Pulmonary artery endothelial cell (primary cell): ENCODE measurements around the gene SLF2. TPM values are rescaled to one million over a fixed set of nuclear protein-coding genes. Genes with fewer than 3 reads are reported as not detected.
"Not testable (repeated sequence)": the region's sequence is repeated elsewhere in the genome, so short reads cannot be mapped to it uniquely, and the experiment has no call there.

Experiments
- DNase-seq: peaks from one replicate; pipeline ENCODE4 v3.0.0-alpha.2; 2011; ENCODE audit warnings: low read depth, low spot score
- total RNA-seq: library from RNA; depleted of rRNA; stranded (reverse); fragments of >200 nt; gene quantifications from 2 replicates; pipeline ENCODE4 v1.2.3, GENCODE V29; 2014

The SLF2 gene
- total RNA-seq, 1 donor from 2014 or later: 18.1 TPM

DNA sequence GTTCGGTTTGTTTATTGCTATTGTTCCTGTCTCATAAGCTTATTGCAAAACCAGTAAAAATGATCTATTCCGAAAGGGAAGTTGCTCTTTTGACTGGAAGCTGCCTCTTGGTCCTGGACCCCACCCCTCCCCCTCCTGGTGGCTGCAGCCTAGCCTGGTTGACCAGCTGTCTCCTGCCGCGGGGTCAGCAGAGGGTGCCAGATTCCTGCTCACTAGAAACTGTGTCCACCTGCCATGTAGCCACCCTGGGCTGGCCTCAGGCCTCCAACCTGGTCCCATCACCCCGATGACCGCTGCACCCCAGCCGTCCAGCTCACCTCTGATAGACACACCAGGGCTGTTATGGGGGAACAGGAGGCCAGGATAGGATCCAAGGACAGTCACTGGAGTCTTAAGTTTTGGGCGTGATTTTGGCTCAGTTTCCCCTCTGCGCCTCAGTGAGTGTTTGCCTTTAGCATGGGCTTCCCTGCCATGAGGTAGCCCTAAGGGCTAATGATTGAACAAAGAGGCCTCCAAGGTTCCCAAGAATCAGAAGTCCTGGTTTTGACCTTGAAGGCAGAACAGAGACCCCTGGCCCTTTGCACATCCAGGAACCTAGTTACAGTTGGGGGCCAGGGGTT is 32.9 kb upstream of the SLF2 start:
- no peak for DNase-seq

DNA sequence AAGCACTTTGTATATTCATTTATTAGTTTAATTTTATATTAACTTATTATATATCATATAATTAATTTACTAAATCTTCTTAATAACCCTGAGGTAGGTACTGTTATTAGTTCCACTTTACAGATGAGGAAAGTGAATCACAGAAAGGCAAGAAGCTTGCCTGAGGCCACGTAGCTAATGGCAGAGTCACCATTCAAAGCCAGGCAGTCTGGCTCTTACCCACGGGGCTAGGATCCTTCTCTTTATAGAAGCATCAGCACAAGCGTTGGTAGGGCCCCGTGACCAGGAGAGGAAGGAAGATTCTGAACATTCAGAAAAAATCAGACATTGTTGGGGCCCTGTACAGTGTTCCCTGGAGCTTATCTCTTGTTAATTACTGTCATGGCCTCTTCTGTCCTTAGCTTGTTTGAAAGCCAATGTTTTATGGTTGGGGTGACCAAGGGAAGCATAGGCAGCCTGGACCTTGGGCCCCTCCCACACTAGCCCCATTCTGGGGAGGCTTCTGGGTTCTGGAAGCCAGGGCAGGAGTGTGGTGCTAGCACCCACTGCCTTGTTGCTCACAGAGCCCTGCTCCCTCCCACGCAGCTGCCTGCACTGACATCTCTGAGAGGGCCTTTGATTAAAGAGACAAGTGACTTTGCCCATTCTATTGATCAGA is 31.1 kb upstream of the SLF2 start:
- DNase-seq: no peak

DNA sequence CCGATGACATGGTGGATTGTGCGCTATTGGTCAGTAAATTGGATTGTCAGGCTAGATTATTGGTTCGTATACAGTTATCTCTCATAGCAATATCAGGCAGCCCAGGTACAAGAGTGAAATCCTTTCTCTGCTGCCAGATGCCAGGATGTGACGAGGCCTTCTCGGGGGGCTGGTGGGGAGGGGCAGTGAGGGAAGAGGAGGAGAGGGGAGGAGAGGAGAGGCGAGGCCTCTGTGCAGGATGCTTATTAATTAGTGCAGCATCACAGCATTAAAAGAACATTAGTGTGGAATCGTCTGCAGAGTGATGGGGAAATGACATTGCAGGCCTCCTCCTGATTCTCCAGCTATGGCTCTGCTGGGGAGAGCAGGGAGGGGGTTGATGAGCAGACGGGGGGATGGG is 30.5 kb upstream of the SLF2 start:
- no peak for DNase-seq

DNA sequence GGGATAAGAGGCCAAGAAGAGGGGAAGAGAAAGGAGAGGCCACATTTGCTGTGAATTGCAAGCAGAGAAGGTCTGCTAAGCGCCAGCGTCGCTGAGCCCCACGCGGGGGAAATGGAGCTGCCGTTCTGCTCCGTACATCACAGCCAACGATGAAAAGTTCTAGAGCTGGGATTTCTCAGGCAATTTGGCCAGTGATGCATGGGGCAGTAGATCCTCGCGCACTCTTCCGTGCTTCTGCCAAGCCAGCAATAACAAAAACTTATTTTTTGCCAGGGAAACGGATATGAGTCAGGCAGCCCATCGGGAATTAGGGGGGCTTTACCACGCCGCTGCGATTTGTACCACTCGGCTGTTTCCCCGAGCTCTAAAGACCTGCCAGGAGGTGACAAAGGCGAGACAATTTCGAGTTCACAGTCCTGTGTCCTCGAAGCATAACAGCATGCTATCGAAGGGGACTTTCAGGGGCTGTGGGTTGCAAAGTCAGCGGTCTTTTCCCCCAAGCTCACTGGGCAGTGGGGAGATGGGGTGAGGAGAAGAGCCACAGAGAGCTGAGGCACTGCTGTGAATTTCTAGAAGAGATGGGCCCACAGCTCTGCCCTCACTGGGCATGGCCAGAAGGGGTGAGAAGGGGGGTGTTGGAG is 30.0 kb upstream of the SLF2 start:
- DNase-seq: peak; percentile 47

DNA sequence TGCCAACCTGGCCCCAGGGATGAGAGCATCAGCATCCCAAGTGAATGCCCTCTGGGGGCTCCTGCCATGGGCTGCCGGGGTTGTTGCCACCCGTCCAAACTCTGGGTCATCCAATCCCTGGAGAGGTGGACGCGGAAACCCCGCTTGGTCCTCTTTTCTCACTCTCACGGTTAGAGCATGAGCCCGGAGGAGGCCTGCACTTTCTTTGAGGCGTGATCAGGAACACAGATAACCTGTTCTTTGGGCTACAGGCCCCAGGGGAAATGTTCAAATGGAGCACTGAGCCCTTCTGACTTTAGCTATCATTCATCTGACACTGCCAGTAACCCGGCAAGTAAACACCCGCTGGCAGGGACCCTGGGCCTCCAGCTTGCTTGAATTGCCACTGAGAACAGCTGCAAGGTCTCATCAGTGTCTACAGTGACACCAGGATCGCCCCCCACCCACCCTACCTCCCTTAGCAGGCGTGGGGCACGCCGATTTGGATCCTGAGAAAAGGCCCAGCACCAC is 29.4 kb upstream of the SLF2 start:
- no peak for DNase-seq

DNA sequence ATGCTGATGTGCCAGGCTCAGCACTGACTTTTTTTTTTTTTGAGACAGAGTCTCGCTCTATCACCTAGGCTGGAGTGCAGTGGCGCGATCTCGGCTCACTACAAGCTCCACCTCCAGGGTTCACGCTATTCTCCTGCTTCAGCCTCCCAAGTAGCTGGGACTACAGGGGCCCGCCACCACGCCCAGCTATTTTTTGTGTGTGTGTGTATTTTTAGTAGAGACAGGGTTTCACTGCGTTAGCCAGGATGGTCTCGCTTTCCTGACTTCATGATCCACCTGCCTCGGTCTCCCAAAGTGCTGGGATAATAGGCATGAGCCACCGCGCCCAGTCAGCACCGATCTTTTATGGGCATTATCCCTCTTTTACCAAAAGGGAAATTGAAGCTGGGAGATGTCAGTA is 27.2 kb upstream of the SLF2 start:
- DNase-seq: not testable (repeated sequence)

DNA sequence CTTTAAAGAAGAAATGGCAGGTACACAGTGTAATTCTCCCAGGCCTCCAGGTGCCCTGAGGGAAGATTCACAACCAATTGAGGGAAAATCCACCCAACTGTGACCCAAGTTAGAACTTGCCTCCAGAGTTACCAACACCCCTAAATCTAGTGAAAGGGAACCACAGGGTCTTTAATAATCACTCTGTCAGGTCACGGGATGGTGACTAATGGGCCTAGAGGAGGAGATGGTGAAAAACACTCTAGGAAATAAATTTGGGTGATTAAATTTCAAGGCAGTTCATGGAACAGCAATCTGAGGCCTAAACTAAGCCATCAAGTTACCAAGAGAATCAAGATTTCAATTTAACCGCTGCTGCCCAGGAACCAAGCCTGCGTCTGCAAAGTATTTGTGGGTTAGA is 26.7 kb upstream of the SLF2 start:
- no peak for DNase-seq

DNA sequence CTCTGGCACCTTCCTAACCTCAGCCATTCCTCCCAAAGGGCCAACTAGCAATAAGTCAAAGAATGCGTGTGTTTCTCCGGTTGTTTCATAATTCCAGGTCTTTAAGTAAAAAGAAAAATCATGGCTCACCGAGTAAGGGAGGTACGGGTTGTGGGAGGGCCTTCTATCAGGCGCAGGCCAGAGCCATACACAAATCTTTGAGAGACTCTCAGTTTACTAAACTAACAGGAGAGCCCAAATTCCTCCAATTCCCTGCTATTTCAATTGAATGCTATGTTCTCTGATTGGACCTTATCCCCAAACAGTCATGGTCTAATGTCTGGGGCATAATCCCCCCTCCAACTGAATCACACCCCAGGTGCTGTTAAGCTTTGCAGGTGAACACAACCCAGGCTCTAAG is 26.2 kb upstream of the SLF2 start:
- DNase-seq: no peak

DNA sequence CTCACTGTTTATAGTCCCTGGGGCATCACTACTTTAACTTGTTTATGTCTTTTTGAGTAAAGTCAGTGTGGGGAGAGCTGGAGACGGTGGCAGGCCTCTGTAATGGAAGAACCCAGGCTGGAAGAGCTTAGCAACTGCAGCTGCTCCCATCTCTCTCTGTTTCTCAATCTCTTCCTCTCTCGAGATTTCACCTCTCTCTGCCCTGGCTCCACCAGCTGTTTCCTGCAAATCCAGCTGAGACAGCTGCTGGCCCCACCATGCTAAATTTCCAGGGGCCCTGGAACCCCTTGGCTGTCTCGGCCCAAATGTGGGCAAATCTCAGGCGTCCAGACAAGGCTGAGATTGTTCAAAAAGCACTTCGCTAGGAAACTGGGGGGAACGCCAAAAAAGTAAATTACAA is 25.8 kb upstream of the SLF2 start:
- no peak for DNase-seq

DNA sequence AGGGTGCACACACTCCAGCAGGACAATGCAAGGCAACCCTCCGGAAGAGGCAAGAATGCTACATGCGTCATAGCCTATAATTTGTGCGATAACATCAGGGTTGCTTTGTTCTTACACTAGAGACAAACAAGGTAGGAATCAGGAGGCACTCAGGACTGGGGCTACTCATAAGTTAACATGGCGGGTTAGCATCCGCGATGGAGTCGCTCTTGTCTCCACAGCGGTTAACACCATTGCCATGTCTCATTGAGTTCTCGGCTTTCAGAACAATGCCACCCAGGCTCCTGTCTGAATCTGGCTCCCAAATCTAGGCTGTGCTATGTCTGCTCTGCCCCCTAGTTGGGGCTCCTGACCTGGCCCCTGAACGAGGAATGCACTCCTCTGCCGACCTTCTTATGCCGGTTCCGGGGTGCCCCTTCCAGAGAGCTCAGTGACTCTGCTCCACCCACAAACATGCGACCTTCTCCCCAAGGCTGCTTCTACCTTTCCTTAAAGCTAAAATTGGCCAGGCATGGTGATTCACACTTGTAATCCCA is 24.9 kb upstream of the SLF2 start:
- no peak for DNase-seq

DNA sequence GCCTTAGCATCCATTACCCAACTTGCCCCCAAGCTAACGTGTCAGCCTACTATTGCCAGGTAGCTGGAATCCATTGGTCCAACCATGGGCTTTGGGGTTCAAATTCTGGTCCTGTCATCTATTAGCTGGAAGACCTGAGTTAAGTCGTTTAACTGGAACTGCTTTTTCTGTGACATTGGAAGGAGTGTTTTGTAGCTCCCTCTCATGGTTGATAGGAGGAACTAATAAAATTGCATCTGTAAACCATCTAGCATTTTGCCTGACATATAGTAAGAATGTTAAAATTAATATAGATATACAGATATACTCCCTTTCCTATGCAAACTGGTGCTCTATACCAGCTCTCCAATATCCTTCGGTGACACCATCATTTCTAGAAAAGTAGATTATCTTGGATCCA is 23.8 kb upstream of the SLF2 start:
- DNase-seq: no peak

DNA sequence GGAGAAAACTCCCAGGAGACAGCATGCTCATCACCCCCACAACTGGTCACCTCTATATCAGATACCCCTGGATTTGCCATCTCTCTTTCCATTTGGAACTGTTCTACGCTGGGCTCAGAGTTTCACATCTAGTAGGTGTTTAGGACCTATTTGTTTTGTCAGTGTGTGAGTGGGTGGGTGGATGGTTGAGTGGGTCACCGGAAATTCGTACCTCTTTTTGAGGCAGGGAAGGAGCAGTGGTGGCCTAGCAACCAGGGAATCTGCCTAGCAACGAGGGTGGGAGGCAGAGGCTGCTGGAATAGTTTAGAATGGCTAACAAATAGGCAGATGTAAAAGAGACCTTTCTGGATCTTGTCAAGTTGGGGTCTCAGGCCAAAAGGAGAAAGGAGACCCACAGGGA is 23.2 kb upstream of the SLF2 start:
- no peak for DNase-seq

DNA sequence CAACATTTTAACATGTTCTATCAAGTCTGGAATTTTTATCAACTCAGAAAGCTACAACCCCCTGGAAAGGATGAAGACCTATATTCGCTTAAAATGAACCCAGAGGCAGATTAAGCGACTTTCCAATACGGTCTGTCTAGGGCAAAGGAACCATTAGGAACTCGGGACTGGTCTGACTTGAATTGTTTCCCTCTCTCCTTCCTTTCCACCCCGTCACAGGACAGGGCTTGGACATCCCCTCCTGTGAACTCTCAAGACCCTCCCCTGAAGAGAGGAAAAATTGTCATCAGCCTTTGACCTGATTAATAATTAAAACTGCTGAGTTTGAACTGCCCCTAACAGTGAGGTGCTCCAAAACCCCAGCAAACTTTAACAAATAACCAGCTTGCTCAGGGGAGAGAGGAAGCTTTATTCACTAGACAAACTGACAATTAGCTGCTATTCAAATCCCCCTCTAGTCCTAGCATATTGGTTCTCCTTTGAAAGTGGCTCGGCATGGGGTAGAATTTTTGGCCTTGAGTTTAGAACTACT is 22.6 kb upstream of the SLF2 start:
- DNase-seq: no peak

DNA sequence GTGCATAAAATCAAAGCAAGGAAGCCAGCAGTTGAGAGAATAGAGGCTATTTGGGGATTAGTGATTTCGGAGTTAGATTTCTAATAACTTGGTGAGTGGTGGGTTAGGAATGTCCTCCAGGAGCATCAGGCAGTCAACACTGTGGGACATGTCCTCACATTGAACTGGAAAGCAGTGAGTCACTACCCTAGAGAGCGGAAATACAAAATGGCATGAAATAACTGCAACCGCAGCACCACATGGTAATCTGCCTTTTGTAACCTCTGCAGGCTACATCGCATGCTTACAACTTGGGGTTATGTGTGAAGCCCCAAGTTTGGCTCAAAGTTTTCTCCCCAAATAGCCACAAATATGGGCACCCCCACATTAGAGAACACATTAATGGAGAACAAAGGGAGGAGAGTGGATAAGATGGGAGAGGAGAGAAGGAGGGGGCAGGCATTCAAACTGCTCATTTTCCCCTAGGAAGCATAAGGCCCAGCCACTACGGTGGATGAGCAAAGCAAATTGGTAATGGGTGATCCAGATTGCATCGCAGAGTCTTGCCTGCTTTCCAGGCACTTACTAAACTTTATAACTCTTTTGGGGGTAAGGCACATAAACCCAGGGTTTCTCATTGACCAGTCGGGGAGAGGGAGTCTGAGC is 22.0 kb upstream of the SLF2 start:
- DNase-seq: peak; percentile 49

DNA sequence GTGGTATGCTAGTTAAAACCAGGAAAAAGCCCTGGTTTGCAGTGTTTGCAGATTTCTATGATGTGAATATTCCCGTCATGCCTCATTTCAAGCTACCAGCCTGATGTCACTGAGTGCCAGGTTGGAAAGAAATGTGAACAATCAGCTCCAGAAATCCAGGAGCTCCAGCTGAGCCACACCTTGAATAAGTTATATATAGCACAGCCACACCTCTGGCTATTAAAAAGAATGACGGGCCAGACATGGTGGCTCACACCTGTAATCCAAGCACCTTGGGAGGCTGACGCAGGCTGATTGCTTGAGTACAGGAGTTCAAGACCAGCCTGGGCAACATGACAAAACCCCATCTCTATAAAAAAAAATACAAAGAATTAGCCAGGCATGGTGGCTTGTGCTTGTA is 18.7 kb upstream of the SLF2 start:
- no peak for DNase-seq

DNA sequence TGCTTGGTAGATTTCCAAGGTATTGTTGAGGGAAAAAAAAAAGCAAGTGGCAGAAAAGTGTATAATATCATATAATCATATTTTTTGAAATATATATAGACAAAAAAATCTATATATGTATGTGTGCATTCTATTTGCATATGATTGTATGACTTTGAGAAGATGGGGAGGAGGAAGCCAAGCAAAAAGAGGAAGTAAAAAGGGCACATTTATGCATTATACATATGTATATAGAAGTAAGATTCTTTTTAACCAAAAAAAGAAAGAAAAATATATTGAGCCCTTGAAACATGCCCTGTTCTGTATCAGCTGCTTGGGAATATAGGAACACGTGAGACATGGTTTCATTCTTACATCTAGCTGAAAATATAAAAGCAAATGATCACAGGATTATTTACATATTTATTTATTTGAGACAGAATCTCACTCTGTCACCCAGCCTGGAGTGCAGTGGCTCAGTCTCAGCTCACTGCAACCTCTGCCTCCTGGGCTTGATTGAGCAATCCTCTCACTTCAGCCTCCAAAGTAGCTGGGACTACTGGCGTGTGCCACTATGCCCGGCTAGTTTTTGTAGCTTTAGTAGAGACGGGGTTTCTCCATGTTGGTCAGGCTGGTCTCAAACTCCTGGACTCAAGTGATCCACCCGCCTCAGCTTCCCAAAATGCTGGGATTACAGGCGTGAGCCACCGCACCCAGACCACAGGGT is 18.0 kb upstream of the SLF2 start:
- DNase-seq: no peak

DNA sequence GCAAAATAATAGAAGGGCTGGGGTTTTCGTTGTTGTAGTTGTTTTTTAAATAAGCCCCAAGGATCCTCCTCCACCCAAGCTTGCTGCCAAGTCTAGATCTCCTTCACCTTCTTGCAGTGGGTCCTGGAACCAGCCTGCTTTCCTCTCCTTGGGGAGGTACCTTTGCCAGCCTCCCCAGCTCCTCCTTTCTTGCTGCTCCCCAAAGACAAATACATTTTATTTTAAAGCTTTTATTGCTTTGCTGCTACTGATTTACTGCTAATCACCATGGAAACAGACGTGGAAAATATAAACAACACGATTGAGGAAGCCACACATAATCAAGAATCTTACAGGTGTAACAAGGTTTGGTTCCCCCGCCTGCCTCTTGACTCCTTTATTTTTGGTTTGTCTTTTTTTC is 17.4 kb upstream of the SLF2 start:
- DNase-seq: no peak

DNA sequence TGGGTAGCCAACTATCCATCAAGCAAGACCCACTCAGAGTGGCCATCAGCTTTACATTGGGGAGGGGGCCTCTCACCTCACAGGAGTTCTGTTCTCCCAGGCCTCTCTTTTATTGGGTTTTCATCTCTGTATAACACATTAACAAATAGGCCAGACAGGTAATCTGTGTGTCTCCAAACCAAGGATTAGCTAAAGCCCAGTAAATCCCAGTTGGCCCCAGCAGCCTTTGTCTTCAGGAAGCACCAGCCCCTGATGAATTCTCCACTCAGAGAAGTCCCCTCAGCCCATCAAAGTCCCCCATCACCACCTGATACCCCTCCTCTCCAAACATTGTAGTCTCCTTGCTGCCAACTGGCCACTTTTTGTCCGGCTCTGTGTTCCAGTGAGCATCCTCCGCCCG is 16.9 kb upstream of the SLF2 start:
- DNase-seq: no peak

DNA sequence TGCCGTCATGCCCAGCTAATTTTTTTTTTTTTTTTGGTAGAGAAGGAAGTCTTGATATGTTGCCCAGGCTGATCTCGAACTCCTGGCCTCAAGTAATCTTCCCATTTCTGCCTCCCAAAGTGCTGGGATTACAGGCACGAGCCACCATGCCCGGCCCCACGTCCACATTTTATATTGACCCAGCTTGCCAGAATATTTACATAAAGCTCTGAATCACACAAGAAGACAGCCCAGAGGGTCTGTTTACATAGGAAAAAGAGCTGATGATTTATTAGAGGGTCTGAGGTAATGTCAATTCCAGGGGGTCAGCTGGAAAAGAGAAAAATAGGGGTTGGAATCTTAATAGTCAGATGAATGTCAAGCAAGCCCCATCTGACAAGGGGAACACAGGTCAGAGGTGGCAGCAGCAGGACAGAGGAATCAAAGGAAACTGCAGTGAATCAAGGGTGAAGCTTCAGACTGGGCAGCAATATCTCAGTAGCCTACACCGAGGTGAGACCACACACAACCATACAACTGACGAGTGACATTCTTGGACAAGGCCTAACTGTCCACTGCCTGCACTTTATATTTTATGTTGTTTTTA is 15.8 kb upstream of the SLF2 start:
- no peak for DNase-seq

DNA sequence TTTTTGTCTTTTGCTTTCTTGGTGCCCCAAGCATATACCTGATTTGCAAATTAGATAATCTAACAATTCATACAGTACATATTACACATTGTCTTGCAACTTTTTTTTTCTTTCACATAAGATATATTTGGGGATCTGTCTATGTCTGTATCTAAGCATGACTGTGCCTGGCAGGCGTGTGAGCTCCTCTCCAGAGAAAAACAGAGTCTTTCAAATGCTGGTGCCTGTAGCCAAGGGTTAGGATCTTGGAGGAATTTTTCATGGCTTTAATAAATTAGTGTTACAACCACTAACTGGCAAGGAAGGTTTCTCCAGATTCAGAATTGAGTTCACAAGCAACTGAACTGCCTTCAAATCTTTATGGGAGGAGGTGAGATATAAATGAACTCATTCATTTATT is 14.8 kb upstream of the SLF2 start:
- no peak for DNase-seq

DNA sequence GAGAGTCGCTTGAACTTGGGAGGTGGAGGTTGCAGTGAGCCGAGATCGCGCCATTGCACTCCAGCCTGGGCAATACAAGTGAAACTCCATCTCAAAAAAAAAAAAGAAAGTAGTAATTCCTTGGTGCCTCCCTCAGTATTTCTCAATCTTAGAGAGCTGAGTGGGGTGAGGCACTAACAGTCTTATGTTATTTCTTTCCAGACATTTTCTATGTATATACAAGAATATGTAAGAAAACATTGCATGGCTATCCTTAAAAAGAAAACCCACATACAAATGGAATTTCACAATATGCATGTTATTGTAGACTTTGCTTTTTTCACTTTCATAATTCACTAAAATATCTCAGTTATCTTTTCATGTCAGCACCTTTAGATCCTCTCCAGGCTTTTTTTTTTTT is 13.6 kb upstream of the SLF2 start:
- DNase-seq: no peak
